GM18861 (cell line): ENCODE data around the gene VWF.

Source experiments
- ATAC-seq: cut with Tn5 transposase; IDR thresholded peaks from one replicate; pipeline ENCODE4 v1.9.1; 2021; ENCODE audit not compliant: unreplicated experiment

The VWF gene

GRCh38 chr12:5916785-5917290, 207.6 kb downstream of the VWF start:
- no peak for ATAC-seq

GRCh38 chr12:5915511-5915910, 209.0 kb downstream of the VWF start:
- ATAC-seq, result no peak

GRCh38 chr12:5914387-5915149, 209.9 kb downstream of the VWF start:
- no peak for ATAC-seq

GRCh38 chr12:5913387-5913786, 211.1 kb downstream of the VWF start:
- no peak for ATAC-seq

GRCh38 chr12:5912437-5913334, 211.8 kb downstream of the VWF start:
- no peak for ATAC-seq

GRCh38 chr12:5912011-5912410, 212.5 kb downstream of the VWF start:
- no peak for ATAC-seq

GRCh38 chr12:5910790-5911548, 213.5 kb downstream of the VWF start:
- no peak for ATAC-seq

- no peak for ATAC-seq
These were observed 214.9 kb downstream of the VWF start for GRCh38 chr12:5909560-5909959.

- ATAC-seq, result no peak
These were observed 216.2 kb downstream of the VWF start for GRCh38 chr12:5908251-5908650.

GRCh38 chr12:5907807-5908206, 216.7 kb downstream of the VWF start:
- no peak for ATAC-seq

GRCh38 chr12:5905757-5906156, 218.7 kb downstream of the VWF start:
- no peak for ATAC-seq

- no peak for ATAC-seq
These were observed 219.5 kb downstream of the VWF start for GRCh38 chr12:5904969-5905368.

GRCh38 chr12:5904441-5904840, 220.0 kb downstream of the VWF start:
- ATAC-seq, result no peak

- no peak for ATAC-seq
These were observed 221.7 kb downstream of the VWF start for GRCh38 chr12:5902736-5903135.

GRCh38 chr12:5901416-5901815, 223.1 kb downstream of the VWF start:
- no peak for ATAC-seq

- no peak for ATAC-seq
These were observed 223.8 kb downstream of the VWF start for GRCh38 chr12:5900533-5901205.

GRCh38 chr12:5900076-5900475, 224.4 kb downstream of the VWF start:
- no peak for ATAC-seq

- ATAC-seq, result no peak
These were observed 224.8 kb downstream of the VWF start for GRCh38 chr12:5899675-5900074.

- no peak for ATAC-seq
These were observed 225.6 kb downstream of the VWF start for GRCh38 chr12:5898874-5899273.
